Stimulated activated CD4-positive, alpha-beta T cell treated with anti-CD3 and anti-CD28 coated beads, Interleukin-15, amount 100 ng/mL, for 1 hour (primary cell): Measurements from ENCODE around the gene FADS2.

ENCODE experiments used
- DNase-seq, 2 donors: peaks; one replicate each; pipeline ENCODE4 v3.0.0-alpha.2; 2020; ENCODE audit warnings: low read depth in 1 of 2, low spot score in 1 of 2

Gene FADS2

GRCh38 chr11:61795876-61796526, 32.1 kb upstream of the FADS2 start:
- DNase-seq, result no peak

- peak; percentile 36 to 43 for DNase-seq
Observed at GRCh38 chr11:61797263-61797944, 30.7 kb upstream of the FADS2 start.

DNA sequence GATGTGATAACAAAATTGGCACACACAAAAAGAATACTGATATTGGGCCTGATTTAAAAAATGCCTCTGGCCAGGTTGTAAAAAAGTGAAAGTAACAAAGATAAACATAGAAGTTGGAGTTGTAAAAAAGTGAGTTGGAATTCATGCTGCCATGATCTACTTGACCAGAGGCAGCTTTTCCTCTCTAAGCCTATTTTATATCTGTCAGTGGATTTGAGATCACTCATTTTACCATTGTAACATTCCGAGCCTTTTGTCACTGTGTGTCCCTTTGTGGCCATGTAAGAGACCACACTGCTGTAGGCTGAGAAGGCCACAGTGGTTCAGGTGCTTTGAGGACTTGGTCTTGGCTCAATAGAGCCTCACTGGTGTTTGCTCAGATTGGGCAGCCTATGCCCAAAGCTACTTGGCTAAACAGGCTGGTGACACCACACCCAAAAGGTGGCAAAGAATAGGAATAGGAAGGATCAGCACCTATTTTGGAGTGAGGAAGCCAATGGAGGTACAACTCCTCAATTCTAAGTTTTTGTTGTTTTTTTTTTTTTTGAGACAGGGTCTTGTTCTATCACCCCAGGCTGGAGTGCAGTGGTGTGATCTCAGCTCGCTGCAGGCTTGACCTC, 28.3 kb upstream of the FADS2 start:
- no peak for DNase-seq

- DNase-seq, result no peak
Observed at GRCh38 chr11:61800331-61801281, 27.5 kb upstream of the FADS2 start.

GRCh38 chr11:61802605-61803004, 25.5 kb upstream of the FADS2 start:
- no peak for DNase-seq

DNA sequence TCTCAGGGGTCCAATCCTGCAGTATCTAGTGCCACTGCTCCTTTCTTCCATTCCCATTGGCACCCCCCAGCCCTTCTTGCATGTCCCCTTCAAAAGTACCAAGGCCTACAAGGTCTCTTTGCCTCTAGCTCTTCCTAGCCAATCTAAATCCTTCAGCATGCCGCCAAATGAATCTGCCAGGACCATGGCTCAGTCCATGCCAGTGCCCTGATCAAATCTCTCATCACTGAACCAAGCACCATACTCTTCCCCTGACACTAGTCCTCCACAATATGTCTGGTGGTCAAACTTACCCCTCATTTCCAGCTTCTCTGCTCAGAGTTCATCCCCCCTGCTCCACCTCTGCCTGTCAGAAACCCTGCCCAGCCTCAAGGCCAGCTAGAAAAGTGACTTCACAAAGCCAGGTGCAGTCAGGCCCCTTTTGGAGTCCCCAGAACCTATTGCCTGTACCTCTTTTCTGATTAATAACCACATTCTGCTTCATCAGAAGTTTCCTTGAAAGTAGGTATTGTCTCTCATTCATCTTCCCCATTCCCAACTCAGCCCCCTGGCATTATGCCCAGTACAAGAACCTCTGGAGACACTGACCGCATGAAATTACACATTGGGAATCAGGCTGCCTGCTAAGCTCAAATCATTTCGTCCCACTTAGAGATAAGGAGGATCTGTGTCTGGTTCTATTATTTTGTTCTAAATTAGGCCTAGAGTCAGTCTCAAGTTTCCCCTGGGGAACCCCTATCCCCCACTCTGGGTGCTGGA, 24.0 kb upstream of the FADS2 start:
- DNase-seq, result no peak

- DNase-seq, result no peak
Observed at GRCh38 chr11:61805146-61805545, 23.0 kb upstream of the FADS2 start.

DNA sequence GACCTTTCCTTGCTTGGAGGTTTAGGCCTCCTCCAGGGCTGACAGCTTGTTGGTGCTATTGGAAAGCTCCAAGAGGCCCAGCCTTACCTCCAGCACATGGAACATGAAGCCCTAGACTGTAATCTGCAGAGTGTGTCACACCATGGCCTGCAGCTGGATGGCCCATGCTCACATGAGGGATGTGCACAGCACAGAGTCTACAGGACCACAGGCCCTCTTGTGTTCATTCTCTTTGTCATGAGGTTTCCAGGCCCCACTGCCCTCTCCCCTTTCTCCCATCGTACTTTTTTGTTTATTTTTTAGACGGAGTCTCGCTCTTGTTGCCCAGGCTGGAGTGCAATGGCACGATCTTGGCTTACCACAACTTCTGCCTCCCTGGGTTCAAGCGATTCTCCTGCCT, 21.3 kb upstream of the FADS2 start:
- DNase-seq, result no peak

- DNase-seq, result no peak
Observed at GRCh38 chr11:61810671-61811175, 17.4 kb upstream of the FADS2 start.

DNA sequence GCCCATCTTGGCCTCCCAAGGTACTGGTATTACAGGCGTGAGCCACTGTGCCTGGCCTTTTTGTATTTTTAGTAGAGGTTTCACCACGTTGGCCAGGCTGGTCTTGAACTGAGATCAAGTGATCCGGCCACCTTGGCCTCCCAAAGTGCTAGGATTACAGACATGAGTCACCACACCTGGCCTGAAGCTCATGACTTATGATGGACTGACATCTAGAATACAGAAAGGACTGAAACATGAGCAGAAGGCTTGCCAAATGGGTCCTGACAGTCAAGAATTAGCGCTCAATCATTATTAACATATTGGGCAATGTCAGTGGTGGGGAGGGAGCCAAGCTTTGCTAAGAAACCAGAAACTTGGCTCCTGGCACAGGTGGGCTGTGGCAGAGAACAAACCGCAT, 16.3 kb upstream of the FADS2 start:
- no peak for DNase-seq

DNA sequence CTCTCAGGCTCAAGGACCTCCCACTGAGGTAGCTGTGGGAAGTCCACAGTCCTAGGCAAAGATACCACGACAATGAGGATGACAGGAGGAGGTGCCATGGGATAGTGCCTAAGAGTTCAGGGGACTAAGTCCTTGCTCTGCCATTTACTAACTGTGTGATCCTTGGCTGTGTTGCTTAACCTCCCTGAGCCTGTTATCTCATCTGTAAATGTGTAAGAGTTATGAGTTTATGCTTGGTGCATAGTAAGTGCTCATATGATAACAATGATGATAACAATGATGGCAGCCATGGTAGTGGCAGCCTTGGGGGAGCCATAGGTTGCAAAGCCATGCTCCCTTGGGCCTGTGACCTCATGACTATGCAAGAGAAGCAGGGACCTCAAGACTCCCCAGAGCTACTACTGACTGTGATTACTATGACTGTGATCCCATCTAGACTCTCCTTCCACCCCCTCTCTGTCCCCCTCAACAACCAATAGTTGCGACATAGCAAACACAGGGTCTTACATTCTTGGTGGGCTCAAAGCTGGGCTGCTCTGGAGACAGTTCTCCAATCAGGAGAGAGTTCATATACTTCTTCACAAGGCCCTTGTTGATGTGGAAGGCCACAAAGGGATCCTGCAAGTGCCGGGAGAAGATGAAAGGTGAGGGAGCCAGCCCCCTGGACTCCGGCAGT, 15.2 kb upstream of the FADS2 start:
- no peak for DNase-seq

- no peak for DNase-seq
Observed at GRCh38 chr11:61814247-61814957, 13.7 kb upstream of the FADS2 start.

DNA sequence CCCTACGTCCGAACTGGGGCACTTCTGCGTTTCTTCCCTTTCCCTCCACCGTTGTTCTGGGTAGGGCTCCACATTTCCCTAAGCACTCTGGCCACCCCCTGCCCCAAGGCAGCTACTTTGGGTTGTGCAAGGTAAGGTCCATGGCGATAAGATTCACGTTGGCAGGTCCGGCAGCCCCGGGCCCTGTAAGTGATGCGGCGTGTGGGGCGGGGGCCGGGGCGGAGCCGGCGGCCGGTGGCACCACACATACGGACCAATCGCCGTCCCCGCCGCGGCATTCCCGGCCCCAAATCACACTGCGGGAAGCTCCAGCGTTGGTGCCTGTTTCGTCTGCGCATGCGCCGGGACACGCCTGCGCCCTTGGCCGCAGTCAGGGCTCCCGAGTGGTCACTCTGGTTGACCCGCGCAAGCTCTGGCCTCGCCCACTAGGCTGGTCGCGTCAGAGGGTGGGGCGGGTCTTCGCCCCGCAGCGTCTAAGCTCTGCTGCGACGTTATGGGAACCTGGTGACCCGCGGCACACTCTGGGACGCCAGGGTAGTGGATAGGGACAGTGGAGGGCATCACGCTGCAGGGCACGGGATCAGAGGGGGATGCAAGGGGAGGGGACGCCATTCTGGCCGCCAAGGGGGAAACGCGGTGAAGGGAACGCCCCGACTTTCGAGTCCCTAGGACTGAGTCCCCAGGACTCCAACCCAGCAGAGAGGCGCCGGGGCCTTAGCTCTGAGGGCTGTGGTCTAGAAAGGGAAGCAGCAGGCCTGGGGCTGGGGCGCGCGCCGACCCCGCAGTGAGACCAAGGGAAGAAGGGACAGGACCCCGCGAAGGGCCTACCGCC, 12.9 kb upstream of the FADS2 start:
- no peak for DNase-seq

- DNase-seq, result peak; percentile 30 to 41
Observed at GRCh38 chr11:61815790-61816735, 12.0 kb upstream of the FADS2 start.

DNA sequence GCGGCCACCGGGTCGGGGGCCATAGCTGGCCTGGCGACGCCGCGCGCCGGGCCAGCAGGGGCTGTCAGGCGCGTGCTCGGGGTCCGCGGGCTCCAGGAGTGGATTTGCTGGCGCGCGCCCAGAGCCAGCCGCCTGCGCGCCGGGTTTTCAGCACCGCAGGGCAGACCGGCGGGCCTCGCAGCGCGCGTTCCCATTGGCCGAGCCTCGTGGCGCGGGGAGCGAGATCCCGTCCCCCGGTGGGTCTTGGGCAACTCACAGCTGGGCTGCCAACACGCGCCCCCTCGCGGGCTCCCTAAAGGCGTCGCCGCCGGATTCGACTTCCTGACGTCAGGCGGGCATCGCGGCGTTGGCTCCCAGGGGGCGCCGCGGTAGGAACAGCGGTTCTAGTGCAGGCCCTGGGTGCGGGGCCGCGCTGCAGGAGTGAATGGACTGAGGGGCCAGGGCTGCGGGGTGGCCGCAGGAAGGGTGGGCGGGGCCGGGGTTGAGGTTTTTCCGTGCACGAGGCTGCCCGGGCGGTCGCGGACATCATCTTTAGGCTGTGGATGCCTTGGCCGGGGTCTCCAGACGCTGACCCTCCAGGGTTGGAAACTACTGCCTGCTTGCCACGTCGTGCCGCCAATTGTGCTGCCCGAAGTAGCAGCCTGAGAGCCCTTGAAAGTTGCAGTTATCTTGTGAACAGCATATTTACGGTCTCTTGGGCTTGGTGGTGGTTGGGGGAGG, 11.2 kb upstream of the FADS2 start, which contains the start of gene FADS1:
Gene FADS1, minus strand, starts transcription at position 268 of the 720 bp plus-strand sequence. Its CDS starts 74 bp downstream, at position 194.
- peak; percentile 27 to 64 for DNase-seq

DNA sequence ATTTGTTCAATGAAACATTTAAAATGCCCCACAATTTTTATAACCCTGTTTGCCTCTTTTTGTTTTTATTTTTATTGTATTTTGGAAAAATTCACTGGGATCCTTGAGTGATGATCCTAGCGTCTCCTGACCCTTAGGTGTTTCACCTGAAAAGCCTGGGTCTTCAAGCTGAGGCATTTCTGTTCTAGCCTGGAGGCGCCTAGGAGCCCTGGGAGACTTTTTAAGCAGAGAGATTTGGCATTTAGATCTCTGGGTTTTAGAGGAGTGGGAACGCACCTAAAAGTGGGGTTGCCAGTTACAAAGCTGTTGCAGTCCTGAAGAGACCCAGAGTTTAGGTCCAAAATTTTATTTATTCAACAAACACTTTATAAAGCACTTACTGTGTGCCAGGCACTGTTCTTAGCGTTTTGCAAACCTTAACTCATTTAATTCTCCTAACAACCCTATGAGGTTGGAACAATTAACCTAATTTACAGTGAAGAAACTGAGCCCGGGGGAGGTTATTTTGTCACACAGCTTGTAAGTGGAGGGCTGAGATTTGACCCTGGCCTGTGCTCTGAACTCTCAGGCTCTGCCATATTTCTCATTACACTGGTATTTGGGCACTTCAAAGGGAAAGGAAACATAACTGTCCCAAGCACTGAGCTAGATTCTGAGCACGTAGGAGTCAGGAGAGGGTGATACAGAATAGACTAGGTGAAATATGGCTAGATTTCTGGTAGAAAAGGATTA, 10.5 kb upstream of the FADS2 start:
- no peak for DNase-seq
